B cell (primary cell): ENCODE data around the gene STH. TPM values are rescaled to one million over a fixed set of nuclear protein-coding genes. Genes with fewer than 3 reads are reported as not detected.

Source experiments
- ATAC-seq: fragments of 200-7000 bp; cut with Tn5 transposase; one replicate; pipeline ENCODE4 v1.10.0; 2021; ENCODE audit warnings: low read depth, mild to moderate bottlenecking, moderate number of reproducible peaks, moderate library complexity
- CTCF ChIA-PET: fragments of 350-600 bp; sonication (Branson Sonifier 250); formaldehyde crosslinking; loops from one replicate; lab custom pipeline; 2021; ENCODE audit warnings: antibody characterized with exemption, inconsistent platforms; lab: Charles Lee
- POLR2A ChIA-PET: fragments of 350-600 bp; sonication (Branson Sonifier 250); formaldehyde crosslinking; loops from one replicate; lab custom pipeline; 2021; ENCODE audit warnings: antibody characterized with exemption; lab: Charles Lee
- DNase-seq: peaks from one replicate; pipeline ENCODE4 v3.0.0; 2013
- H2AFZ ChIP-seq: 2 replicates; pipeline ENCODE4 v1.6.1; 2012; ENCODE audit warnings: mild to moderate bottlenecking, low read depth, low read length; ENCODE audit not compliant: insufficient read depth, poor library complexity, severe bottlenecking
- H3K27ac ChIP-seq, 2 donors: 1 replicate in 1 of 2; 2 replicates in 1 of 2; pipeline ENCODE4 v1.5.1; 2012 to 2013; ENCODE audit warnings: low read length in 2 of 2, mild to moderate bottlenecking in 2 of 2, moderate library complexity in 1 of 2
- H3K27me3 ChIP-seq, 4 experiments: fragments of 200-600 bp in 1 of 4; sonication (generic) in 1 of 4; replicated peaks in 1 of 4; 1 replicate in 2 of 4; 2 replicates in 2 of 4; pipeline versions ENCODE4 v1.6.1 to v1.7.0; 2013 to 2016; ENCODE audit warnings: low read length in 3 of 4, mild to moderate bottlenecking in 2 of 4, mixed read lengths in 1 of 4, moderate library complexity in 1 of 4; ENCODE audit not compliant: insufficient read depth in 4 of 4, control insufficient read depth in 3 of 4; ENCODE audit errors: control extremely low read depth in 1 of 4
- H3K36me3 ChIP-seq, 2 experiments: replicated peaks in 1 of 2; 1 replicate in 1 of 2; 2 replicates in 1 of 2; pipeline versions ENCODE4 v1.6.1 to v1.7.1; 2013; ENCODE audit warnings: low read length in 1 of 2; ENCODE audit not compliant: insufficient read depth in 2 of 2, control insufficient read depth in 1 of 2; ENCODE audit errors: control extremely low read depth in 1 of 2, extremely low read depth in 1 of 2
- H3K4me1 ChIP-seq, 2 donors: fragments of 200-600 bp in 1 of 2; sonication (generic) in 1 of 2; 1 replicate in 1 of 2; 2 replicates in 1 of 2; pipeline versions ENCODE4 v1.5.1 to v1.6.1; 2013 to 2017; ENCODE audit warnings: low read length in 2 of 2; ENCODE audit not compliant: control insufficient read depth in 2 of 2, insufficient read depth in 2 of 2
- H3K4me2 ChIP-seq: replicated peaks from 2 replicates; pipeline ENCODE3; 2012; ENCODE audit warnings: mild to moderate bottlenecking, low read depth, low read length; ENCODE audit not compliant: poor library complexity, severe bottlenecking
- H3K4me3 ChIP-seq, 5 experiments: fragments of 200-600 bp in 1 of 5; sonication (generic) in 1 of 5; 1 replicate in 3 of 5; 2 replicates in 2 of 5; pipeline versions ENCODE4 v1.5.1 to v1.7.0; 2011 to 2016; ENCODE audit warnings: low read length in 4 of 5, mild to moderate bottlenecking in 4 of 5, low read depth in 2 of 5, control low read depth in 1 of 5, moderate library complexity in 1 of 5; ENCODE audit not compliant: insufficient read depth in 1 of 5; ENCODE audit errors: control extremely low read depth in 1 of 5, extremely low read depth in 1 of 5
- H3K79me2 ChIP-seq: fragments of 200-600 bp; sonication (generic); one replicate; pipeline ENCODE4 v1.6.0; 2016; ENCODE audit warnings: low read length; ENCODE audit not compliant: control insufficient read depth, insufficient read depth
- H3K9ac ChIP-seq: fragments of 200-600 bp; sonication (generic); 2 replicates; pipeline ENCODE4 v1.6.1; 2017; ENCODE audit warnings: mild to moderate bottlenecking, low read length, moderate library complexity
- H3K9me3 ChIP-seq, 3 donors: one replicate each; pipeline versions ENCODE4 v1.6.1 to v1.7.1; 2013; ENCODE audit warnings: low read length in 2 of 3; ENCODE audit not compliant: control insufficient read depth in 2 of 3, insufficient read depth in 1 of 3; ENCODE audit errors: control extremely low read depth in 1 of 3
- H4K20me1 ChIP-seq: 2 replicates; pipeline ENCODE4 v1.6.0; 2012; ENCODE audit warnings: mild to moderate bottlenecking, low read length; ENCODE audit not compliant: insufficient read depth, control insufficient read depth, poor library complexity, severe bottlenecking
- H3K27ac Mint-ChIP-seq: one replicate; pipeline ENCODE4 v1.8.0; 2021; ENCODE audit warnings: mixed read lengths
- H3K27me3 Mint-ChIP-seq: one replicate; pipeline ENCODE4 v1.8.0; 2021; ENCODE audit warnings: mixed read lengths
- H3K4me1 Mint-ChIP-seq: one replicate; pipeline ENCODE4 v1.8.0; 2021; ENCODE audit warnings: mixed read lengths
- H3K4me3 Mint-ChIP-seq: one replicate; pipeline ENCODE4 v1.8.0; 2021; ENCODE audit warnings: mixed read lengths
- H3K9me3 Mint-ChIP-seq: one replicate; pipeline ENCODE4 v1.8.0; 2022; ENCODE audit warnings: mixed read lengths; ENCODE audit not compliant: insufficient read depth
- CTCF ChIP-seq: fragments of 200-600 bp; IDR thresholded peaks from one replicate; pipeline ENCODE4 v1.8.0; 2022; ENCODE audit warnings: antibody characterized with exemption, mild to moderate bottlenecking
- EZH2 ChIP-seq: IDR thresholded peaks from 2 replicates; pipeline ENCODE4 v1.6.1; 2012; ENCODE audit warnings: borderline replicate concordance, low read depth, mild to moderate bottlenecking, moderate library complexity, low read length; ENCODE audit not compliant: insufficient read depth, poor library complexity, severe bottlenecking
- WGBS: methylation state at CpG from one replicate; pipeline ENCODE4 v1.1.5; 2013; ENCODE audit warnings: missing lambda C conversion rate; ENCODE audit not compliant: insufficient coverage; 5-methylcytosine and 5-hydroxymethylcytosine counted together
- intact Hi-C: fragments of 100-400 bp; cut with micrococcal nuclease; formaldehyde crosslinking; loops from one replicate; pipeline ENCODE4 v1.10.0; 2022
- polyA plus RNA-seq: library from polyadenylated mRNA; depleted of rRNA; stranded (reverse); fragments of >200 nt; gene quantifications from 2 replicates; pipeline ENCODE4 v1.2.3, GENCODE V29; 2012
- total RNA-seq, 2 donors: library from RNA; stranded (reverse); fragments of 120-200 nt in 1 of 2; gene quantifications; 1 replicate in 1 of 2; 2 replicates in 1 of 2; pipeline versions ENCODE4 v1.2.3 to v1.2.4, GENCODE V29; 2013 to 2022

The STH gene
- total and polyA plus RNA-seq, 2 donors (not counting 1 experiment from before 2014, with no cell fraction given), result not detected

GRCh38 chr17:46037722-46038255 lies 38.7 kb downstream of the STH start:
- H3K36me3 ChIP-seq, result peaks cover 9 to 97% of the 10 kb centered on the region in 2 experiments
- H3K4me1 Mint-ChIP-seq, result peaks cover 3% of the 10 kb centered on the region
- H3K27ac ChIP-seq, result no peak overlapping the region
- WGBS, result 95% methylated on average over 4 of the region's 4 CpGs
- no peaks in the 10 kb centered on the region for H3K27me3 ChIP-seq
- H3K9me3 Mint-ChIP-seq, result no peaks in the 10 kb centered on the region
- intact Hi-C loops, result no loop called here
- no peak for TF ChIP-seq CTCF
- no peak for TF ChIP-seq EZH2
- no peak overlapping the region for H3K4me3 Mint-ChIP-seq
- H4K20me1 ChIP-seq, result peaks cover 2% of the 10 kb centered on the region
- no peak overlapping the region for H2AFZ ChIP-seq
- ChIA-PET POLR2A (interaction anchor here (1.0 kb wide), 1 partner anchor 173 kb away, joined by 6 read pairs; no protein-coding TSS in a partner anchor), CTCF (interaction anchor here (0.7 to 0.9 kb wide), 4 partner anchors 9 to 35 kb away, joined by 3 to 4 read pairs (median 4); no protein-coding TSS in a partner anchor)
- H3K4me2 ChIP-seq, result no peak overlapping the region
- no peaks in the 10 kb centered on the region for H3K79me2 ChIP-seq
- H3K9ac ChIP-seq, result no peak overlapping the region
- H3K4me3 ChIP-seq, result no peak overlapping the region
- DNase-seq (no peak), ATAC-seq (no peak)
- H3K9me3 ChIP-seq, result no peaks in the 10 kb centered on the region
- H3K27me3 Mint-ChIP-seq, result no peaks in the 10 kb centered on the region
- peak overlapping the region; percentile 17 for H3K27ac Mint-ChIP-seq
- H3K4me1 ChIP-seq, result no peaks in the 10 kb centered on the region

DNA sequence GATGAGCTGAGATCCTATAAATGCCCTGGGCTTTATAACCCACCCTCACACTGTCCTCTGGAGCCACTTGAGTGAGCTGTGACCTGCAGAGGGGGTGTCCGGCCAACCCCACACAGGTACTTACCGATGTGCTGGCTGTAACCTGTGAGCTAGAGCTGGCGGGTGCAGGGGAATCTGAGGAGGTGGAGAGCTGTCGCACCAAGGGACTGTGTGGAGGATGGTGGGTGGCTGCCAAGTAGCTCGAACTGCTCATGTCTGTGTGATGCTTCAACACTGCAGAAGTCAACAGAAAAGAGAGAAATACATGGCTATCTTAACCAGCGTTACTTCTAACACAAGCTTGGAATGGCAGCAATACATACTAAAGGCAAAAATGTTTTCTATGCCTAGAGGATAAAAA lies 39.4 kb downstream of the STH start:
- no peak overlapping the region for H2AFZ ChIP-seq
- POLR2A ChIA-PET, result interaction anchor here (1.0 kb wide), 1 partner anchor 173 kb away, joined by 6 read pairs; no protein-coding TSS in a partner anchor
- H3K4me3 Mint-ChIP-seq, result no peak overlapping the region
- peaks cover 9 to 97% of the 10 kb centered on the region in 2 experiments for H3K36me3 ChIP-seq
- intact Hi-C loops, result no loop called here
- 96% methylated on average over 4 of the region's 6 CpGs for WGBS
- no peak overlapping the region for H3K4me3 ChIP-seq
- H3K4me1 ChIP-seq, result no peaks in the 10 kb centered on the region
- TF ChIP-seq CTCF, result no peak
- no peak for TF ChIP-seq EZH2
- CTCF ChIA-PET, result interaction anchor here (0.6 to 0.9 kb wide), 6 partner anchors 17 to 1318 kb away, joined by 3 to 4 read pairs (median 3); no protein-coding TSS in a partner anchor
- H3K4me2 ChIP-seq, result no peak overlapping the region
- H3K27me3 ChIP-seq, result no peaks in the 10 kb centered on the region
- H3K27ac Mint-ChIP-seq, result no peak overlapping the region
- H3K9me3 ChIP-seq, result no peaks in the 10 kb centered on the region
- no peak overlapping the region for H3K27ac ChIP-seq
- no peak overlapping the region for H3K9ac ChIP-seq
- no peaks in the 10 kb centered on the region for H3K27me3 Mint-ChIP-seq
- DNase-seq, result no peak
- H4K20me1 ChIP-seq, result peaks cover 8% of the 10 kb centered on the region
- H3K9me3 Mint-ChIP-seq, result no peaks in the 10 kb centered on the region
- peaks cover 4% of the 10 kb centered on the region for H3K79me2 ChIP-seq
- no peak for ATAC-seq
- peaks cover 3% of the 10 kb centered on the region for H3K4me1 Mint-ChIP-seq
